Skeletal muscle cell (primary cell): Measurements from ENCODE around the gene PIK3R4.

Source experiments
- DNase-seq: peaks from one replicate; pipeline ENCODE4 v3.0.0-alpha.2; 2010; ENCODE audit warnings: low read depth
- H3K4me3 ChIP-seq: 2 replicates; pipeline ENCODE4 v1.5.1; 2011; ENCODE audit warnings: low read depth, mild to moderate bottlenecking, control low read depth, low read length, moderate library complexity

Gene PIK3R4

GRCh38 chr3:130700541-130700940 is 46.1 kb downstream of the PIK3R4 start:
- peak; percentile 24 for DNase-seq
- H3K4me3 ChIP-seq, result no peak overlapping the region

GRCh38 chr3:130699765-130700164 is 46.9 kb downstream of the PIK3R4 start:
- no peak for DNase-seq
- no peak overlapping the region for H3K4me3 ChIP-seq

GRCh38 chr3:130693314-130693713 is 53.3 kb downstream of the PIK3R4 start:
- no peak overlapping the region for H3K4me3 ChIP-seq
- no peak for DNase-seq

DNA sequence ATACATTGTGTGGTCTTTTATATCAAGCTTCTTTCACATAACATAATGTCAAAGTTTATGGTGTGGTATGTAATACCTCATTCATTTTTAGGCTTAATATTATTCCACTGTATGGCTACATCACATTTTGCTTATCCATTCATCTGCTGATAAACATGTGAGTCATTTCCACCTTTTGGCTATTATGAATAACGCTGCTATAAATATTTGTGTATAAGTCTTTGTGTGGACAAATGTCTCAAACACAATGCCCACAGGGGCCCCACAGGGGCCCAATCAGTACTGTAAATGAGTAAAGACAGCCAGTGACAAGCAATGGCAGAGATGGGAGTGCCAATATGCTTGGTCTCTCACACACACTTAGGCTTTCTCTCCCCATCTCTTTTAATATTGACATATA is 54.2 kb downstream of the PIK3R4 start:
- no peak overlapping the region for H3K4me3 ChIP-seq
- DNase-seq, result no peak

DNA sequence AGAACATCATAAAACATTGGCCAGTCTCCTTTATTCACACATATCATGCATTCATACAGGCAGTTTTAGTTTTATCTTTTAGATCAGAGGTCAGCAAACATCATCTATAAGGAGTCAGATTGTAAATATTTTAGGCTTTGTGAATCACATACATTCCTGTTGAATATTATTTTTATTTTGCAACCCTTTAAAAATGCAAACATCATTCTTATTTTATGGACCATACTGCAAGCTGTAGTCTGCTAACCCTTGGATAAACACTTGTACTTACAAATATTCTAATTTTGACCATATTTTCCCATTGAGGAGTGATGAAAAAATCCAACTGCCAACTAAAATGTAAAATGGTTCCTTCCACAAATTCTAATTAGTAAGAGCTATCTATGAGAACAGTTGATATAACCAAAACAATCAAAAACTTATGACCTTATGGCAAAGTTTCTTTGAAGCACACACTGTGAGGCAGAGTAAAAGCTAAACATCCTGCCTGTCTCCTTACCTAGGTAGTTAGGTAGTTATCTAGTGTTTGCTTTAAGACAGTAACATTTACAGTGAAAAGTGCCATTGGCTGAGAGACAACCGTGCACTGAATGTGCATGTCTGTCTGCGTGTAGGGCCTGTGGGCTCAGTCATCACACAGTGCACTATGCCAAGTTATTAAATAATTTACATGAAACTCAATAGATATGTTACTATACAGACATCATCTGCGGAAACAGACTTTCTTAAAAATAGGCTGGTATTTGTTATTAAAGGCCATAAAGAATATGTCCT is 57.7 kb downstream of the PIK3R4 start:
- H3K4me3 ChIP-seq, result no peak overlapping the region

DNA sequence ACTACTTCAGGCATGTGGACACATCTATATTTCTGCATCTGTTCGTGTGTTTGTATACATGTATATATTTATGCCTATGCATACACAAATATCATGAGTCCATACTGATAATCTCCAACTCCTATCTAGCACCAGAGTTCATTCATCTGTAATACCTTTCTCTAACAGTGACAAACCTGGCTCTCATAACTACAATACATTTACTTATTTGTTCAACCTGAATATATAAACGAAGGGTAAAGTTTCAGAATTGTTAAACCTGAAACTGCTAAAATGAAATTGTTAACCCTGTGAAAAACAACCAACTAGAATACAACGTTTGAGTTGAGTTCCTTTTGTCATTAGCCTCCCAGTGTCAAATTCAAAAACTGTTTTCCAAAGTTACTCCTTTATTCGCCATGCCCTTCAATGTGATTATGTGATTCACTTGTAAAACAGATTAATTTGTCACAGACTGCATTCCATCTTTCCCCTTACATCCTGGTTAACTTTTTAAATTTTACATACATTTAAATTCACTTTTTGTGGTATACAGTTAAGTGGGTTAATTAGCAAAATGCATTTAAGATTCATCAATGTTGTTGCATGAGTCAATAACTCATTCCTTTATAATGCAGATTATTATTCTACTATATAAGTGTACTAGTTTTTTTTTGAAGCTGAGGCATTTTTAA is 58.5 kb downstream of the PIK3R4 start:
- H3K4me3 ChIP-seq, result no peak overlapping the region
- DNase-seq, result no peak

More for the DNA sequence above, 57.7 kb downstream of the PIK3R4 start:
- DNase-seq, result no peak

- no peak overlapping the region for H3K4me3 ChIP-seq
- DNase-seq, result no peak
Measured at GRCh38 chr3:130687327-130687726, 59.3 kb downstream of the PIK3R4 start.

- H3K4me3 ChIP-seq, result no peak overlapping the region
- DNase-seq, result no peak
Measured at GRCh38 chr3:130686833-130687232, 59.8 kb downstream of the PIK3R4 start.

DNA sequence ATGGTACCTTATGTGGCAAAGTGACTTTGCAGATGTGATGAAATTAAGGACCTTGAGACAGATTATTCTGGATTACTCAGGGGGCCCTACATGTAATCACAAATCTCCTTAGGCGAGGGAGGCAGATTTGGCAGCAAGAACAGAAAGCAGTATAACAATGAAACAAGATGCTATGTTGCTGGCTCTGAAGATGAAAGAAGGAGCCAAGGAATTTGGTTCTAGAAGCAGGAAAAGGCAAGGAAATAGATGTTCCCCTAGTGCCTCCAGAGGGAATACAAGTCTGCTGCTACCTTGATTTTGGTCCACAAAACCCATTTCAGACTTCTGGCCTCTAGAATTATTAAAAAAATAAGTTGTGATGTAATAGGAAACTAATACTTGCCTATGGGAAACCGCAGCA is 64.5 kb downstream of the PIK3R4 start:
- H3K4me3 ChIP-seq, result no peak overlapping the region
- DNase-seq, result no peak

- DNase-seq, result no peak
- no peak overlapping the region for H3K4me3 ChIP-seq
Measured at GRCh38 chr3:130679218-130679617, 67.4 kb downstream of the PIK3R4 start.

DNA sequence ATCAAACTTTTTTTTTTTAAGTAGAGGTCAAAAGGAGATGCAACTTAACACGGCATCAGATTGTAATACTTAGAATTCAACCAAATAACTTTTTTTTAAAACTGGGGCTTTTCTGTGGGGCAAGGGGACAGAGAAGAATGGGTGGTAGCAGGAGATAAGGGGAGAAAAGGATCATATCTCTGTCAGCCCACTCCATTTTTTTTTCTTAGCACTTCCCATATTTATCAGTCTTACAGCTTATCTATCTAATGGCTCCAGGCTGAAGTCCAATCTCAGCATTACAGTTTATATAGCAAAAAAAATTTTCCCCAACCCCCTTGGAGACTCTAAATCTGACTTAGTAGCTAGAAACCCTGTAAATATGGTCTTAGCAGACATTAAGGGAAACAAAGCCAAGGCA is 69.3 kb downstream of the PIK3R4 start:
- no peak for DNase-seq
- no peak overlapping the region for H3K4me3 ChIP-seq

- DNase-seq, result no peak
- no peak overlapping the region for H3K4me3 ChIP-seq
Measured at GRCh38 chr3:130671545-130672312, 74.9 kb downstream of the PIK3R4 start.

DNA sequence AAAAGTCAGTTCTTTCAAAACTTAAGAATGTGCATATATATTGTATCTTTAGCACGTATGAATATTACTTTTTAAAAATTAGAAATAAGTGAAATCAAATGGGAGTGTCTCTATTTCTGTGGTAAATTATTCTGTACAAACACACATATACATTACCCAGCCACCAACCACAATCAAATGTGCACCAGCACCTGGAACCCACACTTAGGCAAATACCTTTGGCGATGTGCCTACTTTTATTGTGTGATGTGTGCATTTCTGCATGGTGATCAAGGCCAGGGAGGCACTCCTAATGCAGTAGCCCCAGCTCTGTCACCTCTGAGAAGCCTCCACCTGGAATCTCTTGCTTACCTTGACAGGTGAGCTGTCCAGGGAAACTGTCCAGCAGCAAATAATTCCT is 76.9 kb downstream of the PIK3R4 start:
- DNase-seq, result no peak
- H3K4me3 ChIP-seq, result no peak overlapping the region

DNA sequence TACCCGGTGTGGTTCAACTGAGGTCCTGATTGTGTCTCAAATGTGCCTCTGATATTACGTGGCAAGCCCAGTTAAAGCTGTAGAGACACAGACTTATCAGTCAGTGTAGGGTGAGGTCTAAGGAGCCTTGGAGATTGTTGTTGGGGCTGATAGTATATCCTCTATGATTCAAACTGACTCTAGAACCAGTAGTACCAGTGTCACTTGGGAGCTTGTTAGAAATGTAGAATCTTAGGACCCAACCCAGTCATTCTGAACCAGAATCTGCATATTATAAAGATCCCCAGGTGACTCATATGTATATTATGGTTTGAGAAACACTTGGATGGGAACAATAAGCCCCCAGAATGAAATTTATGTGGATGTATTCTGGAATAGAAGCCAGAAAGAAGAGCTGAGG is 83.5 kb downstream of the PIK3R4 start:
- no peak overlapping the region for H3K4me3 ChIP-seq
- no peak for DNase-seq

DNA sequence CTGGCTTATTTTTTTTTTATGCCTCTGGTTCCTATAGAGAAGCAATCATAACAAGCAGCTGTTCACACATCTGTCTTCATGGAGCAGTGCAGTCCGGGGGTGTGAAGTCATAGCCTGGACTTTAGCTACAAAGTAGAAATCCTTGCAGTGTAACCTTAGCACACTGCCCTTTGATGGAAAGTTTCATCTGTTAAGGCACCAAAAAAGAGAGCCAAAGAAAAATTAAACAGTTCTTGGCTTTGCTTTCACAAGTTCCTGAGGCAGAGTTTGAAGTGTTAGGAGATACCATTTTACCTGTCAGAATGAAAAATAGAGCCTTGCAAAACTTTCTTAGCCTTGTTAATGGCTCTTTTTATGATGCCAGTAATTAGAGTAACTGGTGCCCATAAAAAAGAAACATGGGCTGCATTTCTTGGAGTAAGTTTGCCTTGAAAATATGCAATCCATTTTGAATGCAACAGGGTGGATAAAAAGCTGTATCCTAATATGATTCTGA is 84.1 kb downstream of the PIK3R4 start:
- no peak overlapping the region for H3K4me3 ChIP-seq
- no peak for DNase-seq

DNA sequence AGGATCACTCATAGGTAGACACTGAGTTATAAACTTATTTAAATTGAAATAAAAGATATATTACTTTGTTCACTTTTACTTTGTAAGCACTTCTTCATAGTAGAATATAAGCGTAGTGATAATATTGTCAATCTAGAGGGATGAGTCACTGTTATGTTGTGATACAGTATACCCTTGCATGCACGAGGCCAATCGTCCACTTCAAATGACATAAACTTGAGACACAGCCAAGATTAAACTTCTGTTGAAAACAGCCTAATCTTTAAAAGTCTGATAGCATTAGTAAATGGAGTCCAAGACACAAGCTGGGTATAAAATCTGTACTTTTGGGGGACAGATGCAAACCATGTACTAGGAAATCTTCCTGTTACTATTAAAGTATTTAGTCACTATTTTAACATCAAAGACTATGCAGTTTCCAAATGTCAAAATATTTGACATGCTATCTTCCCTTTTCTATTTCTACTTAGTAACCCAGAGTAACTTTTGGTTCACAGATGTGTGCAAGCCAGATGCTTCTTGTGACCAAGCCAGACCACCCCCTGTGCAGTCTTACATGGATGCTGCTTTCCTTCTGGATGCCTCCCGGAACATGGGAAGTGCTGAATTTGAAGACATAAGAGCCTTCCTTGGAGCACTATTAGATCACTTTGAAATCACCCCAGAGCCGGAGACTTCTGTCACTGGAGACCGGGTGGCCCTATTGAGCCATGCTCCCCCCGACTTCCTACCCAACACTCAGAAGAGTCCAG is 85.3 kb downstream of the PIK3R4 start:
- no peak overlapping the region for H3K4me3 ChIP-seq
- DNase-seq, result no peak

DNA sequence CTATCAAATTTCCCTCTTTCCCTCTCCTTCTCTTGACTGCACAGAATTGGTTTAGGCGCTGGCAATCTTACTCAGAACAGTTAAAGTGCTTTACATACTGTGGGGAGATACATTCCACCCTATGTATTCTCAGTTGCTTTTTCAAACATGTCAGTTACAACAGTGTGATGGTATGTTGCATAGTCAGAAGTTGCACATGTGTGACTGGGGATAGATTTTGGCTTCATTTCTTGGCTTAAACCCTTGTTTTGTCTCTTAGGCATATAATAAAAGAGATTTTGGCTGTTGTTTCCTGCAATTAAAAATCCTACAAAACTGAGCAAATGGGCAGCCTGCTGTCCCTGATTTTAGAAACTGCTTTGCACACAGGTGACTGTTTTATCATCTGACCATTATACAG is 86.7 kb downstream of the PIK3R4 start:
- DNase-seq, result peak; percentile 16
- no peak overlapping the region for H3K4me3 ChIP-seq

DNA sequence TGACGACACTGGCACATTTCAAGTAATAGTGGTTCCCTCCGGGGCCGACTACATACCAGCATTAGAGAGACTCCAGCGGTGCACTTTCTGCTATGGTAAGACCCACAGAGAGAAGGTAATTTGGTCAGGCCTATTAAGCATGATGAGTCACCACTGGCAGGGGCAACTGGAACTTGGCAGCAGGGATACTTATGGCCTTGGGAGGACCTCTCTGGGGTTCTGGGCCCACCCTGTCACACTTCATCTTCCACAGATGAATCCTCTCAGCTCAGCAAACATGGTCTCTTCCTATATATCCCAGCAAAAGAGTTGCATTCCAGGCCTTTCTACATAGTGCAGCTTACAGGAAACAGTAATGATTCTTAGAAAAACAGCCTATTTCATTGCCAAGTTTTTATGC is 88.0 kb downstream of the PIK3R4 start:
- DNase-seq, result peak; percentile 57
- no peak overlapping the region for H3K4me3 ChIP-seq

DNA sequence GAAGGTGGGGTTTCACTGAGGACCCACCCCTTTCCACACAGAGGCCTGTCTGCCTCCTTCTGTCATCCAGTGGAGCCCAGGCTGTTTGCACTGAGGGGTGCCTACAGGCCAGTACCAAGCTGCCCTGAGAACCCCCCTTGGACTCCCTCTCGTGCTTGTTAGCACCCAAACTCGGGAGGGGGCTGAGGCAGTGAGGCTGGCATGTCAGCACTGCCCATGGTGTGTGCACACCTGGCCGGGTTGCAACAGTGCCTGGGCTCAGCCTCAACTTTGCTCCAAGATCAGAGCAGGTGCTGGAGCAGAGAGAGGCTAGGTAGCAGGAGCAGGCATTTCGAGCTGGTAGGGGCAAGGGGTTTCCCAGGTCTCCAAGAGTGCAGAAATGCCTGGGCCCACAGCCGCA is 90.0 kb downstream of the PIK3R4 start:
- DNase-seq, result no peak
- H3K4me3 ChIP-seq, result no peak overlapping the region

GRCh38 chr3:130654921-130655320 is 91.7 kb downstream of the PIK3R4 start:
- H3K4me3 ChIP-seq, result no peak overlapping the region
- DNase-seq, result no peak
